RWPE2 (cell line): ENCODE data around the gene MSH3.

Experiments used
- ATAC-seq: fragments of 200-7000 bp; cut with Tn5 transposase; 3 replicates; pipeline ENCODE4 v1.9.1; 2021; ENCODE audit warnings: low read depth
- DNase-seq: peaks from one replicate; pipeline ENCODE4 v3.0.0-alpha.2; 2020; ENCODE audit warnings: low spot score
- H3K27ac ChIP-seq: fragments of 450-650 bp; 2 replicates; pipeline ENCODE4 v1.5.1; 2017; ENCODE audit warnings: mild to moderate bottlenecking; ENCODE audit not compliant: poor library complexity, severe bottlenecking
- H3K27me3 ChIP-seq: fragments of 250-450 bp; sonication (Bioruptor Pico); 2 replicates; pipeline ENCODE4 v1.5.1; 2021; ENCODE audit warnings: mild to moderate bottlenecking, moderate library complexity; ENCODE audit not compliant: insufficient read depth, poor library complexity, severe bottlenecking
- H3K36me3 ChIP-seq: fragments of 250-450 bp; sonication (Bioruptor Pico); 2 replicates; pipeline ENCODE4 v1.5.1; 2020; ENCODE audit warnings: low read depth, mild to moderate bottlenecking, moderate library complexity
- H3K4me1 ChIP-seq: fragments of 250-450 bp; sonication (Bioruptor Pico); 2 replicates; pipeline ENCODE4 v1.5.1; 2021; ENCODE audit warnings: mild to moderate bottlenecking, moderate library complexity; ENCODE audit not compliant: insufficient read depth, poor library complexity, severe bottlenecking
- H3K4me3 ChIP-seq: fragments of 250-450 bp; sonication (Bioruptor Pico); 2 replicates; pipeline ENCODE4 v1.5.1; 2021; ENCODE audit warnings: mild to moderate bottlenecking, moderate library complexity; ENCODE audit not compliant: severe bottlenecking
- H3K9me3 ChIP-seq: fragments of 250-450 bp; sonication (Bioruptor Pico); 2 replicates; pipeline ENCODE4 v1.5.1; 2021; ENCODE audit warnings: mild to moderate bottlenecking, moderate library complexity; ENCODE audit not compliant: severe bottlenecking
- CTCF ChIP-seq: fragments of 450-650 bp; IDR thresholded peaks from one replicate; pipeline ENCODE4 v1.5.1; 2017; ENCODE audit warnings: mild to moderate bottlenecking, moderate library complexity; ENCODE audit not compliant: poor library complexity, severe bottlenecking

Gene MSH3

GRCh38 chr5:80672140-80672736 is 17.8 kb downstream of the MSH3 start:
- TF ChIP-seq CTCF: peak; percentile 98
- H3K9me3 ChIP-seq: no peaks in the 10 kb centered on the region
- ATAC-seq (peak; percentile 94), DNase-seq (no peak)
- peaks cover 62% of the 10 kb centered on the region for H3K36me3 ChIP-seq
- H3K27me3 ChIP-seq: no peaks in the 10 kb centered on the region
- no peaks in the 10 kb centered on the region for H3K4me1 ChIP-seq
- H3K4me3 ChIP-seq: no peak overlapping the region
- H3K27ac ChIP-seq: no peak overlapping the region

GRCh38 chr5:80676706-80677105 is 22.3 kb downstream of the MSH3 start:
- Histone ChIP-seq H3K36me3 (peaks cover 73% of the 10 kb centered on the region), H3K4me3 (no peak overlapping the region), H3K27me3 (no peaks in the 10 kb centered on the region), H3K4me1 (no peaks in the 10 kb centered on the region), H3K9me3 (no peaks in the 10 kb centered on the region), H3K27ac (no peak overlapping the region)
- ATAC-seq: no peak
- no peak for TF ChIP-seq CTCF
- no peak for DNase-seq

- DNase-seq (no peak), ATAC-seq (no peak)
- Histone ChIP-seq H3K27ac (no peak overlapping the region), H3K27me3 (no peaks in the 10 kb centered on the region), H3K36me3 (peaks cover 42% of the 10 kb centered on the region), H3K4me3 (no peak overlapping the region), H3K9me3 (no peaks in the 10 kb centered on the region), H3K4me1 (no peaks in the 10 kb centered on the region)
- peak; percentile 81 for TF ChIP-seq CTCF
These were observed 32.3 kb downstream of the MSH3 start for GRCh38 chr5:80686757-80687156.

- DNase-seq: no peak
- H3K27ac ChIP-seq: no peak overlapping the region
- H3K9me3 ChIP-seq: no peaks in the 10 kb centered on the region
- ATAC-seq: no peak
- TF ChIP-seq CTCF: no peak
- no peaks in the 10 kb centered on the region for H3K4me1 ChIP-seq
- H3K27me3 ChIP-seq: no peaks in the 10 kb centered on the region
- H3K4me3 ChIP-seq: no peak overlapping the region
- peaks cover 23% of the 10 kb centered on the region for H3K36me3 ChIP-seq
These were observed 34.4 kb downstream of the MSH3 start for GRCh38 chr5:80688648-80689420.

- no peak overlapping the region for H3K27ac ChIP-seq
- H3K27me3 ChIP-seq: no peaks in the 10 kb centered on the region
- no peak overlapping the region for H3K4me3 ChIP-seq
- no peaks in the 10 kb centered on the region for H3K4me1 ChIP-seq
- ATAC-seq: no peak
- TF ChIP-seq CTCF: no peak
- DNase-seq: no peak
- peaks cover 22% of the 10 kb centered on the region for H3K36me3 ChIP-seq
- no peaks in the 10 kb centered on the region for H3K9me3 ChIP-seq
These were observed 35.2 kb downstream of the MSH3 start for GRCh38 chr5:80689627-80690026.
